Caco-2 (cell line): ENCODE results near the gene PRRC2A. TPM values are rescaled to one million over a fixed set of nuclear protein-coding genes. Genes with fewer than 3 reads are reported as not detected.
A peak's percentile ranks its signal among the peaks of the same experiment; 100 is the strongest.

Experiments used
- BruUV-seq: library from RNA; stranded (reverse); fragments of 400-500 nt; replicated peaks from 2 replicates; lab custom pipeline; 2021; lab: Mats Ljungman, UMichigan
- CTCF ChIA-PET: fragments of 300-600 bp; sonication (Branson Sonifier 250); formaldehyde crosslinking; loops from one replicate; lab custom pipeline; 2022; ENCODE audit warnings: antibody characterized with exemption; lab: Charles Lee
- POLR2A ChIA-PET: fragments of 300-600 bp; sonication (Branson Sonifier 250); formaldehyde crosslinking; loops from one replicate; lab custom pipeline; 2022; ENCODE audit warnings: antibody characterized with exemption; lab: Charles Lee
- DNase-seq, 2 experiments: peaks; one replicate each; pipeline versions ENCODE4 v3.0.0 to v3.0.0-alpha.2; 2020 to 2022
- H3K27me3 ChIP-seq: replicated peaks from 2 replicates; pipeline ENCODE4 v1.6.0; 2011; ENCODE audit warnings: low read length; ENCODE audit not compliant: control insufficient read depth, insufficient read depth
- H3K36me3 ChIP-seq: 2 replicates; pipeline ENCODE4 v1.5.1; 2011; ENCODE audit warnings: low read length; ENCODE audit not compliant: control insufficient read depth, insufficient read depth
- H3K4me1 ChIP-seq: fragments of 250-450 bp; sonication (Bioruptor Pico); 2 replicates; pipeline ENCODE4 v1.5.1; 2020; ENCODE audit warnings: mild to moderate bottlenecking
- H3K4me3 ChIP-seq: 2 replicates; pipeline ENCODE4 v1.5.1; 2011; ENCODE audit warnings: low read depth, mild to moderate bottlenecking, control low read depth, low read length
- H3K9me3 ChIP-seq: fragments of 250-450 bp; sonication (Bioruptor Pico); 2 replicates; pipeline ENCODE4 v1.5.1; 2020; ENCODE audit warnings: mild to moderate bottlenecking, moderate library complexity
- H3K27ac Mint-ChIP-seq: one replicate; pipeline ENCODE4 v1.8.0; 2022; ENCODE audit warnings: mixed read lengths; ENCODE audit not compliant: unreplicated experiment
- H3K27me3 Mint-ChIP-seq: one replicate; pipeline ENCODE4 v1.8.0; 2022; ENCODE audit warnings: mixed read lengths; ENCODE audit not compliant: insufficient read depth, unreplicated experiment
- H3K36me3 Mint-ChIP-seq: one replicate; pipeline ENCODE4 v1.8.0; 2022; ENCODE audit warnings: mild to moderate bottlenecking, mixed read lengths; ENCODE audit not compliant: insufficient read depth, unreplicated experiment
- H3K4me1 Mint-ChIP-seq: one replicate; pipeline ENCODE4 v1.8.0; 2022; ENCODE audit warnings: low read depth, mixed read lengths; ENCODE audit not compliant: unreplicated experiment
- H3K4me3 Mint-ChIP-seq: one replicate; pipeline ENCODE4 v1.8.0; 2022; ENCODE audit warnings: mild to moderate bottlenecking, moderate library complexity, mixed read lengths; ENCODE audit not compliant: unreplicated experiment
- H3K9me3 Mint-ChIP-seq: one replicate; pipeline ENCODE4 v1.8.0; 2022; ENCODE audit warnings: mixed read lengths; ENCODE audit not compliant: unreplicated experiment
- CTCF ChIP-seq, 2 experiments: fragments of 200-600 bp in 1 of 2; IDR thresholded peaks; 1 replicate in 1 of 2; 2 replicates in 1 of 2; pipeline versions ENCODE4 v1.5.1 to v1.8.0; 2011 to 2022; ENCODE audit warnings: antibody characterized with exemption in 1 of 2, control low read depth in 1 of 2, inconsistent platforms in 1 of 2, low read depth in 1 of 2, low read length in 1 of 2, mild to moderate bottlenecking in 1 of 2, moderate library complexity in 1 of 2; ENCODE audit not compliant: insufficient read depth in 1 of 2, severe bottlenecking in 1 of 2, unreplicated experiment in 1 of 2
- intact Hi-C: fragments of 100-400 bp; cut with micrococcal nuclease; formaldehyde crosslinking; loops from one replicate; pipeline ENCODE4 v1.10.0; 2022; ENCODE audit not compliant: unreplicated experiment
- total RNA-seq: library from RNA; stranded (reverse); gene quantifications from 2 replicates; pipeline ENCODE4 v1.2.3, GENCODE V29; 2022

The PRRC2A gene
- total RNA-seq, 1 experiment from 2014 or later: 222 TPM

- peaks cover 3% of the 10 kb centered on the region for H3K27me3 Mint-ChIP-seq
- no peak overlapping the region for H3K4me3 Mint-ChIP-seq
- CTCF ChIA-PET: interaction anchor here (0.6 to 1.7 kb wide), 3 partner anchors 23 to 26 kb away, joined by 3 to 9 read pairs (median 4); partner anchors contain the start of gene NFKBIL1
- POLR2A ChIA-PET: interaction anchor here (1.6 kb wide), 1 partner anchor 32 kb away, joined by 5 read pairs; the partner anchor contains the start of gene DDX39B
- Histone ChIP-seq H3K4me3 (no peak overlapping the region), H3K27me3 (no peaks in the 10 kb centered on the region), H3K36me3 (no peaks in the 10 kb centered on the region), H3K4me1 (peaks cover 10% of the 10 kb centered on the region), H3K9me3 (no peaks in the 10 kb centered on the region)
- H3K36me3 Mint-ChIP-seq: no peaks in the 10 kb centered on the region
- no TSS peak for BruUV-seq
- peaks cover 18% of the 10 kb centered on the region for H3K4me1 Mint-ChIP-seq
- DNase-seq: no peak
- no peaks in the 10 kb centered on the region for H3K9me3 Mint-ChIP-seq
- peak overlapping the region; percentile 53 for H3K27ac Mint-ChIP-seq
- TF ChIP-seq CTCF (IDR thresholded peaks at IDR 0.05; ENCODE audit: insufficient read depth in 1 of 2, low read depth in 1 of 2, low read length in 1 of 2, severe bottlenecking in 1 of 2, unreplicated experiment in 1 of 2): no peak
- intact Hi-C loops: loop anchor here (1.0 kb wide), 1 partner anchor 26 kb away; the partner anchor contains the start of gene NFKBIL1
Observed at GRCh38 chr6:31573239-31574105, 47.0 kb upstream of the PRRC2A start.

- BruUV-seq: no TSS peak
- no peak for DNase-seq
Observed at GRCh38 chr6:31574106-31575061, 46.1 kb upstream of the PRRC2A start.

More at GRCh38 chr6:31574106-31575061, 46.1 kb upstream of the PRRC2A start:
- Mint-ChIP-seq H3K27me3 (no peaks in the 10 kb centered on the region), H3K36me3 (no peaks in the 10 kb centered on the region), H3K9me3 (no peaks in the 10 kb centered on the region), H3K27ac (peak overlapping the region; percentile 53), H3K4me1 (peaks cover 12% of the 10 kb centered on the region), H3K4me3 (no peak overlapping the region)
- H3K4me1 ChIP-seq: peaks cover 10% of the 10 kb centered on the region
- TF ChIP-seq CTCF (IDR thresholded peaks at IDR 0.05; ENCODE audit: insufficient read depth in 1 of 2, low read depth in 1 of 2, low read length in 1 of 2, severe bottlenecking in 1 of 2, unreplicated experiment in 1 of 2): no peak
- CTCF ChIA-PET: interaction anchor here (0.6 to 1.7 kb wide), 4 partner anchors 22 to 552 kb away, joined by 3 to 9 read pairs (median 4); partner anchors contain the start of gene NFKBIL1
- intact Hi-C loops: loop anchor here (1.0 kb wide), 1 partner anchor 27 kb away; the partner anchor contains the start of gene NFKBIL1
- no peaks in the 10 kb centered on the region for H3K27me3 ChIP-seq
- H3K9me3 ChIP-seq: no peaks in the 10 kb centered on the region
- no peak overlapping the region for H3K4me3 ChIP-seq
- POLR2A ChIA-PET: interaction anchor here (1.6 kb wide), 1 partner anchor 33 kb away, joined by 5 read pairs; the partner anchor contains the start of gene DDX39B
- no peaks in the 10 kb centered on the region for H3K36me3 ChIP-seq
